Hepatocyte (in vitro differentiated cells): ENCODE measurements around the gene BTRC.
"Not testable (repeated sequence)": the region's sequence is repeated elsewhere in the genome, so short reads cannot be mapped to it uniquely, and the experiment has no call there.

Source experiments
- EZH2 ChIP-seq: fragments of 200-600 bp; sonication (generic); IDR thresholded peaks from 2 replicates; pipeline ENCODE4 v1.6.1; 2016; ENCODE audit warnings: antibody characterized with exemption, mild to moderate bottlenecking, borderline replicate concordance
- TF ChIP-seq, protein P1 (sequence below): fragments of 200-600 bp; sonication (generic); IDR thresholded peaks from 2 replicates; pipeline ENCODE4 v1.5.1; 2016; ENCODE audit warnings: antibody characterized with exemption, mild to moderate bottlenecking; ENCODE audit not compliant: poor library complexity

DNA sequence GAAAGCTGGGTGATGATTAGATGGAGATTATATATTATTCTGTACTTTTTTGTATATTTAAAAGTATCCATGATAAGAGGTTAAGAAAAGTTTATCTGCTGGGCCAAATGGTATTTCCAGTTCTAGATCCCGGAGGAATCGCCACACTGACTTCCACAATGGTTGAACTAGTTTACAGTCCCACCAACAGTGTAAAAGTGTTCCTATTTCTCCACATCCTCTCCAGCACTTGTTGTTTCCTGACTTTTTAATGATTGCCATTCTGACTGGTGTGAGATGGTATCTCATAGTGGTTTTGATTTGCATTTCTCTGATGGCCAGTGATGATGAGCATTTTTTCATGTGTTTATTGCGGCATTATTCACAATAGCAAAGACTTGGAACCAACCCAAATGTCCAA lies 20.0 kb downstream of the BTRC start:
- TF ChIP-seq, protein P1, sequence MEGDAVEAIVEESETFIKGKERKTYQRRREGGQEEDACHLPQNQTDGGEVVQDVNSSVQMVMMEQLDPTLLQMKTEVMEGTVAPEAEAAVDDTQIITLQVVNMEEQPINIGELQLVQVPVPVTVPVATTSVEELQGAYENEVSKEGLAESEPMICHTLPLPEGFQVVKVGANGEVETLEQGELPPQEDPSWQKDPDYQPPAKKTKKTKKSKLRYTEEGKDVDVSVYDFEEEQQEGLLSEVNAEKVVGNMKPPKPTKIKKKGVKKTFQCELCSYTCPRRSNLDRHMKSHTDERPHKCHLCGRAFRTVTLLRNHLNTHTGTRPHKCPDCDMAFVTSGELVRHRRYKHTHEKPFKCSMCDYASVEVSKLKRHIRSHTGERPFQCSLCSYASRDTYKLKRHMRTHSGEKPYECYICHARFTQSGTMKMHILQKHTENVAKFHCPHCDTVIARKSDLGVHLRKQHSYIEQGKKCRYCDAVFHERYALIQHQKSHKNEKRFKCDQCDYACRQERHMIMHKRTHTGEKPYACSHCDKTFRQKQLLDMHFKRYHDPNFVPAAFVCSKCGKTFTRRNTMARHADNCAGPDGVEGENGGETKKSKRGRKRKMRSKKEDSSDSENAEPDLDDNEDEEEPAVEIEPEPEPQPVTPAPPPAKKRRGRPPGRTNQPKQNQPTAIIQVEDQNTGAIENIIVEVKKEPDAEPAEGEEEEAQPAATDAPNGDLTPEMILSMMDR = not testable (repeated sequence)
- TF ChIP-seq EZH2 = not testable (repeated sequence)
